Measurements from ENCODE around the gene CHURC1.

DNA sequence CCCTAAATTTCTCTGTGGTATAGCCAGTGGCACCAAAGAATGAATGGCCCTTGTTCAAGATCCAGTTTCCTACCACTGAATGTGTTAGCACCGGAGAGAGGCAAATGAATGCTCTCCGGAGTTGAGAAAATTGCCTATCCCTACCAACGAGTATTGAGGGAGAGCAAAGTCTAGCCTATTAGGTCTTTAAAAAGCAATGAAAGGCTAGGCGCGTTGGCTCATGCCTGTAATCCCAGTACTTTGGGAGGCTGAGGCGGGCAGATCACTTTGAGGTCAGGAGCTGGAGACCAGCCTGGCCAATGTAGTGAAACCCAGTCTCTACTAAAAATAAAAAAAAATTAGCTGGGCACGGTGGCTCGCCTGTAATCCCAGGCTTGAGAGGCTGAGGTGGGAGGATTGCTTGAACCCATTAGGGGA, 58.8 kb downstream of the CHURC1 start:
- TF ChIP-seq, protein P1, sequence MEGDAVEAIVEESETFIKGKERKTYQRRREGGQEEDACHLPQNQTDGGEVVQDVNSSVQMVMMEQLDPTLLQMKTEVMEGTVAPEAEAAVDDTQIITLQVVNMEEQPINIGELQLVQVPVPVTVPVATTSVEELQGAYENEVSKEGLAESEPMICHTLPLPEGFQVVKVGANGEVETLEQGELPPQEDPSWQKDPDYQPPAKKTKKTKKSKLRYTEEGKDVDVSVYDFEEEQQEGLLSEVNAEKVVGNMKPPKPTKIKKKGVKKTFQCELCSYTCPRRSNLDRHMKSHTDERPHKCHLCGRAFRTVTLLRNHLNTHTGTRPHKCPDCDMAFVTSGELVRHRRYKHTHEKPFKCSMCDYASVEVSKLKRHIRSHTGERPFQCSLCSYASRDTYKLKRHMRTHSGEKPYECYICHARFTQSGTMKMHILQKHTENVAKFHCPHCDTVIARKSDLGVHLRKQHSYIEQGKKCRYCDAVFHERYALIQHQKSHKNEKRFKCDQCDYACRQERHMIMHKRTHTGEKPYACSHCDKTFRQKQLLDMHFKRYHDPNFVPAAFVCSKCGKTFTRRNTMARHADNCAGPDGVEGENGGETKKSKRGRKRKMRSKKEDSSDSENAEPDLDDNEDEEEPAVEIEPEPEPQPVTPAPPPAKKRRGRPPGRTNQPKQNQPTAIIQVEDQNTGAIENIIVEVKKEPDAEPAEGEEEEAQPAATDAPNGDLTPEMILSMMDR (IDR thresholded peaks at IDR 0.05; ENCODE audit: control extremely low read depth in 1 of 3, insufficient read depth in 1 of 3, low read depth in 1 of 3, low read length in 3 of 3): no peak
- no peak for TF ChIP-seq GABPA (IDR thresholded peaks at IDR 0.05; ENCODE audit: borderline replicate concordance, insufficient read depth, low read length)
- TF ChIP-seq SIRT6 (IDR thresholded peaks at IDR 0.05; ENCODE audit: low read length): no peak
- TF ChIP-seq, protein P2, sequence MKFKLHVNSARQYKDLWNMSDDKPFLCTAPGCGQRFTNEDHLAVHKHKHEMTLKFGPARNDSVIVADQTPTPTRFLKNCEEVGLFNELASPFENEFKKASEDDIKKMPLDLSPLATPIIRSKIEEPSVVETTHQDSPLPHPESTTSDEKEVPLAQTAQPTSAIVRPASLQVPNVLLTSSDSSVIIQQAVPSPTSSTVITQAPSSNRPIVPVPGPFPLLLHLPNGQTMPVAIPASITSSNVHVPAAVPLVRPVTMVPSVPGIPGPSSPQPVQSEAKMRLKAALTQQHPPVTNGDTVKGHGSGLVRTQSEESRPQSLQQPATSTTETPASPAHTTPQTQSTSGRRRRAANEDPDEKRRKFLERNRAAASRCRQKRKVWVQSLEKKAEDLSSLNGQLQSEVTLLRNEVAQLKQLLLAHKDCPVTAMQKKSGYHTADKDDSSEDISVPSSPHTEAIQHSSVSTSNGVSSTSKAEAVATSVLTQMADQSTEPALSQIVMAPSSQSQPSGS (IDR thresholded peaks at IDR 0.05; ENCODE audit: low read length): no peak
- no peak for TF ChIP-seq RNF2 (IDR thresholded peaks at IDR 0.05; ENCODE audit: borderline replicate concordance, low read depth, low read length, missing control alignments, poor library complexity, severe bottlenecking)
- TF ChIP-seq BCL11A (IDR thresholded peaks at IDR 0.05; ENCODE audit: low read depth in 2 of 2, low read length in 2 of 2): no peak
- no peak for TF ChIP-seq YY1 (IDR thresholded peaks at IDR 0.05; ENCODE audit: low read depth, low read length)
- TF ChIP-seq ASH2L (IDR thresholded peaks at IDR 0.05; ENCODE audit: low read length): no peak
- TF ChIP-seq POLR2A (IDR thresholded peaks at IDR 0.05; ENCODE audit: control extremely low read depth in 1 of 2, low read depth in 2 of 2, low read length in 2 of 2): no peak
- no peak for TF ChIP-seq RAD21 (IDR thresholded peaks at IDR 0.05 in 1 of 2, conservative IDR thresholded peaks at IDR 0.05 in 1 of 2; ENCODE audit: low read depth in 2 of 2, low read length in 2 of 2)
